Activated CD8-positive, alpha-beta memory T cell treated with anti-CD3 and anti-CD28 coated beads, Interleukin-2, amount 50 U/mL, for 4 hours (primary cell): ENCODE results near the gene POLD1.
"Not testable (repeated sequence)": the region's sequence is repeated elsewhere in the genome, so short reads cannot be mapped to it uniquely, and the experiment has no call there.

Experiments
- DNase-seq: peaks from one replicate; pipeline ENCODE4 v3.0.0-alpha.2; 2020

Gene POLD1

DNA sequence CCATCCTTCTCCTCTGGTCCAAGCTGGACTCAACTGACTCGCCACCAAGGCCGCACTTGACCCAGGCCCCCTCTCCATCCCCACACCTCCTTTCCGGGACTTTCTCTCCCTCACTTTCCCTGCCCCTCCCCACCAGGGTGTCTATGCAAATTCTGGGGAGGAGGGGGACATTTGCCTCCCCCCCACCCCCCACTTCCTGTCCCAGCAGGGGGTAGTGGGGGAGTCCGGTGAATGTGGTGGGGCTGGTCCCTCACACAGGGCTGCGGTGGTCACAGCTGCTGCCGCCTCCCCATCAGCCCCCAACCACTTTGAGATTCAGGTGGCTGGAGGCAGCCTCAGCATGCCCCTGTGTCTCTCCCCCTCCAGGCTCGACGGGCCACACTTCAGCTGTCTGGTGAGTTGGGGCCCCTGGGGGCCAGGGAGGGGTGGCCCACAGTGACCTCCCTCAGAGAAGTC lies 35.5 kb downstream of the POLD1 start:
- no peak for DNase-seq

DNA sequence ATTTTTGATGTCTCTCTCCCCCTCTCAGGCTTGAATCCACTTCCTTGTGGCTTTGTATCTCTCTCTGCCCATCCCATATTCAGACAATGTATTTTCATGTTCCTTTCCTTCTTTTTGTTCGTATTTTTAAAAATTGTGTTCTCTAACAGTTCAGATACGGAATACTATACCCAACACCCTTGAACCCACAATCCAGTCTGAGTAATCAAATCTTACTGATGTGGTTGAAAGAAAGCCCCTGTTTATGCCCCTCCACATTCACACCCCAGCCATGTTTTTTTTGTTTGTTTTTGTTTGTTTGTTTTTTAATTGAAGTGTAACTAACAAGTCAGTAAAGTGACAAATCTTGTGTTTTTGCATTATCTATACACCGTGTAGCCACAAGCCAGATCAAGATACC lies 36.0 kb downstream of the POLD1 start:
- no peak for DNase-seq

DNA sequence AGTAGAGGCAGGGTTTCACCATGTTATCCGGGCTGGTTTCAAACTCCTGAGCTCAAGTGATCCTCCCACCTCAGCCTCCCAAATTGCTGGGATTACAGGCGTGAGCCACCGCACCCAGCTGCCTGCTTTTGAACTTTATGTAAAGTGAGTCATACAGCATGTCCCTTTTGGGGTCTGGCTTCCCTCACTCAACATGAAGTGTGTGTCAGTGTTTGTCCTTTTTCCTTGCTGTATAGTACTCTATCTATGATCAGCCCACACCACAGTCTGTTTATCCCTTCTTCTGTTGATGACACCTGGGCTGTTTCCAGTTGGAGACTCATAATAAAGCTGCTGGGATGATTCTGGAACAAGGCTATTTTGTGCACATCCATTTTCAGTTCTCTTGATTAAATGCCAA lies 36.7 kb downstream of the POLD1 start:
- no peak for DNase-seq

DNA sequence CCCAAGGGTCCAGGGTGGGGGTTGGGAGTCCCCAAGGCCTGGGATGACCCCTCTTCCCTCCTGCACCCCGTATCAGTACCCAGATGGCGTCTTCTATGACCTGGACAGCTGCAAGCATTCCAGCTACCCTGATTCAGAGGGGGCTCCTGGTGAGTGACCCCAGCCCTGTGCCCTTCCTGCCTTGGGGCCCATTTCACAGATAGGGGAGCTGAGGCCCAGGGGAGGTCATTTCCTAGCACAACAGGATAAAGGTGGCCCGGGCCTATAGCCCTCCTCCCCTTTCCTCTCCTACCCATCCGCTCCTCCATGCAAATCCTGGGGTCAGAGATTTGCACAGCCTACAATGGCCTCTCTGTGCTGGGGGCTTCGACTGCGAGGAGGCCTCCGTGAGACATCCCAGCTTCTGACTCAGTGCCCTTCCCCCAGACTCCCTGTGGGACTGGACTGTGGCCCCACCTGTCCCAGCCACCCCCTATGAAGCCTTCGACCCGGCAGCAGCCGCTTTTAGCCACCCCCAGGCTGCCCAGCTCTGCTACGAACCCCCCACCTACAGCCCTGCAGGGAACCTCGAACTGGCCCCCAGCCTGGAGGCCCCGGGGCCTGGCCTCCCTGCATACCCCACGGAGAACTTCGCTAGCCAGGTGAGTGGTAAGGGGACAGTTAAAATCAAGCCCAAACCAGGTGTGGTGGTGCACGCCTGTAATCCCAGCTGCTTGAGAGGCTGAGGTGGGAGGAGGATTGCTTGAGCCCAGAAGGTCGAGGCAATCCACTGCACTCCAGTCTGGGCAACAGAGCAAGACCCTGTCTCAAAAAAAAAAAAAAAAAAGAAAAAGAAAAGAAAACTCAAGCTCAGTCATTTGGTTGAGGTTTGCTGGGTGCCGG lies 38.5 kb downstream of the POLD1 start:
- DNase-seq: no peak

DNA sequence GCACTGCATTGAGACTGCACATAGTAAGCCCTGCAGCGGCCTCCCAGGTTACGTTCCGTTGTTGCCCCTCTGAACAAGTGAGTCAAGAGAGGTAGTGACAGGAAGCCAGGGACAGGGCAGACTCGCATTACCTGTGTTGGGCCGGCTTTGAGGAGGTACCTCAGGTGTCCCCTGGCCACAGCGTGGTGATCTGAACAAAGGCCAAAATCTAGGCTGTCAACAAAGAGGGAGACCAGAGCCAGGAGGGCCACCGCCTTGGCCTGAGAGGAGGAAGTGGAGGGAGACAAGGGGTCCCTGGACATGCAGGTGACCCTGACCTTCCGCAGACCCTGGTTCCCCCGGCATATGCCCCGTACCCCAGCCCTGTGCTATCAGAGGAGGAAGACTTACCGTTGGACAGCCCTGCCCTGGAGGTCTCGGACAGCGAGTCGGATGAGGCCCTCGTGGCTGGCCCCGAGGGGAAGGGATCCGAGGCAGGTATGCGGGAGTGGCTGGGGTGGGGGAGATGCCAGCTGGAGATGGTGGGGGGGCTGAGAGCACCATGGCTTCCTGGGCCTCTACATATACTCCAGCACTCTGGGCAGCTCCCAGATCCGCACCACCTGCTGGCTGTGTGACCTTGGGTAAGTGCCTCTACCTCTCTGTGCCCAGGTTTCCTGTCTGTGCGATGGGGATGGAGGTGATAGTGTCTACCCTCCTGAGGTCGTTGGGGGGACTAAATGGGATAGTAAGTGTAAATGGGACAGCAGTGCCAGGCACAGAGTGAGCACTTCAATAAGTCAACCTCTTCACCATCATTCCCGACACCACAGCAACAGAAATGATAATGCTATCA lies 39.3 kb downstream of the POLD1 start:
- DNase-seq: no peak

DNA sequence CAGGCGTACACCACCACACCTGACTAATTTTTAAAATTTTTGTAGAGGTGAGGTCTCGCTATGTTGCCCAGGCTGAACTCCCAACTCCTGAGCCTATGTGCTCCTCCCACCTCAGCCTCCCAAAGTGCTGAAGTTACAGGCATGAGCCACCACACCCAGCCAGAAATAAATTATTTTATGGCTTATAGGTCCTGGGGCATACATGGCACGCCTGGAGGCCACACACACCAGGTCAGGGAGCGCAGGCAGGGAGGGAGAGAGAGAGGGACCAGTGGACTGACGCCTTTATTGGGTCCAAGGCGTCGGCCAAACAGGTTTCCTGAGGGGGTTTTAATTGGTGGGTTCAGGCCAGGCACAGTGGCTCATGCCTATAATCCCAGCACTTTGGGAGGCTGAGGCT lies 41.4 kb downstream of the POLD1 start:
- no peak for DNase-seq

DNA sequence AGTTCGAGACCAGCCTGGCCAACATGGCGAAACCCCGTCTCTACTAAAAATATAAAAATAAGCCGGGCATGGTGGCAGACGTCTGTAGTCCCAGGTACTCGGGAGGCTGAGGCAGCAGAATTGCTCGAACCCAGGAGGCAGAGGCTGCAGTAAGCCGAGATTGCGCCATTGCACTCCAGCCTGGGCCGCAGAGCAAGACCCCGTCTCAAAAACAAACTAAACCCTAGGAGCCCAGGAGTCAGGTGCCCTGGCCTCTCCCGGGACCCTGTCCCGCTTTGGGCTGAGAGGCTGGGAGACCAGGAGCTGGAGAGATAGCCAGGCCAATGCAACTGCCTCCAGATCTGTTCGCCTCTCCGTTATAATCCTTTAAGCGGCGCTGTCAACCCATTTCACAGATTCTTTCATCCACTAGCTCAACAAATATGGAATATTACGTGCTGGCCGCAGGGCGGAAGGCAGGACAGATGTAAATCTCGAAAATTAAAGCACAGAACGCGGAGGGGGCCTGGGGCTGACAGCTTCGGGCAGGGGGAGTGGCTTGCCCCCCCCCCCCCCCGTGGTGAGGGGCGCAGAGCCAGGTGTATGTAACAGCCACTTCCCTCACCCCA lies 43.3 kb downstream of the POLD1 start:
- DNase-seq: no peak

DNA sequence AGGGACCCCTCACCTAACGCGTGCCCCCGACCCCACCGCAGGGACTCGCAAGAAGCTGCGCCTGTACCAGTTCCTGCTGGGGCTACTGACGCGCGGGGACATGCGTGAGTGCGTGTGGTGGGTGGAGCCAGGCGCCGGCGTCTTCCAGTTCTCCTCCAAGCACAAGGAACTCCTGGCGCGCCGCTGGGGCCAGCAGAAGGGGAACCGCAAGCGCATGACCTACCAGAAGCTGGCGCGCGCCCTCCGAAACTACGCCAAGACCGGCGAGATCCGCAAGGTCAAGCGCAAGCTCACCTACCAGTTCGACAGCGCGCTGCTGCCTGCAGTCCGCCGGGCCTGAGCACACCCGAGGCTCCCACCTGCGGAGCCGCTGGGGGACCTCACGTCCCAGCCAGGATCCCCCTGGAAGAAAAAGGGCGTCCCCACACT lies 43.9 kb downstream of the POLD1 start:
- DNase-seq: no peak

DNA sequence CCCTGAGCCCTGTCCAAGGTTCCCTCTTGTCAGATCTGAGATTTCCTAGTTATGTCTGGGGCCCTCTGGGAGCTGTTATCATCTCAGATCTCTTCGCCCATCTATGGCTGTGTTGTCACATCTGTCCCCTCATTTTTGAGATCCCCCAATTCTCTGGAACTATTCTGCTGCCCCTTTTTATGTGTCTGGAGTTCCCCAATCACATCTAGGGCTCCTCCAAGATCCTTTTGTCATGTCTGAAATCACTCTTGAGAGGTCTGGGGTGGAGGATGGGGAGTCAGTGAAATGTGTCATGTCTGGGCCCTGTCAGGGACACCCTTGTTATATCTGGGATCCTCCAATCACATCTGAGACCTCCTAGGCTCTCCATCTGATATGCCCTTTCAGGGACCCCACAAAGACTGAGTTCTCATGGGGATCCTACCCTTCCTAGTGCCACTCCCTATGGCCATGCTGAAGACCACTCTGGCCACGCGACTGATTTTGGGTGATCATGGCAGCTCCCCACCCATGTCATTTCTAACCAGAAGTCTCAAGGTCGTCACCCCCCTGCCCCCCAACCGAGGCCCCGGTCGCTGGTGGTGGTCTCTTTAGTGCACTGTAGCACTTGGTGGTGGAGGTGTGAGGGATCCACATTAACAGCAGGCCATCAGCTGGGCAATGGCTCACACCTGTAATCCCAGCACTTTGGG lies 44.8 kb downstream of the POLD1 start:
- DNase-seq: no peak

DNA sequence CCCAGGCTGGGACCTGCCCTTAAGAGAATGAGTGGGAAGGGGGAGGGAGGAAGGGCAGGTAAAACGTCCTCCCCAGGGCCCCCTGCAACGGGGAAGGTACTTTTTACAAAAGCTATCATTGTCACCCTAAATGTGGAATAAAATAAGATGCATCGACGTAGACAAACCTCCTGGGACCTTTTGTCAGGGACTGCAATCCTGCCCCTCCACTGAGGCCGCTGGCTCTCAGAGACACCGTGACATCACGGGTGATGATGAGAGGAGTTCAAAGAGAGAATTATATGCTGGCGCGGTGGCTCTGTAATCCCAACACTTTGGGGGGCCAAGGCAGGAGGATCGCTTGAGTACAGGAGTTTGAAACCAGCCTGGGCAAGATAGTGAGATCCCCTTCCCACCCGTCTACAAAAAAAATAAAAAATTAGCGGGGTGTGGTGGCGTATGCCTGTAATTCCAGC lies 46.8 kb downstream of the POLD1 start:
- no peak for DNase-seq

DNA sequence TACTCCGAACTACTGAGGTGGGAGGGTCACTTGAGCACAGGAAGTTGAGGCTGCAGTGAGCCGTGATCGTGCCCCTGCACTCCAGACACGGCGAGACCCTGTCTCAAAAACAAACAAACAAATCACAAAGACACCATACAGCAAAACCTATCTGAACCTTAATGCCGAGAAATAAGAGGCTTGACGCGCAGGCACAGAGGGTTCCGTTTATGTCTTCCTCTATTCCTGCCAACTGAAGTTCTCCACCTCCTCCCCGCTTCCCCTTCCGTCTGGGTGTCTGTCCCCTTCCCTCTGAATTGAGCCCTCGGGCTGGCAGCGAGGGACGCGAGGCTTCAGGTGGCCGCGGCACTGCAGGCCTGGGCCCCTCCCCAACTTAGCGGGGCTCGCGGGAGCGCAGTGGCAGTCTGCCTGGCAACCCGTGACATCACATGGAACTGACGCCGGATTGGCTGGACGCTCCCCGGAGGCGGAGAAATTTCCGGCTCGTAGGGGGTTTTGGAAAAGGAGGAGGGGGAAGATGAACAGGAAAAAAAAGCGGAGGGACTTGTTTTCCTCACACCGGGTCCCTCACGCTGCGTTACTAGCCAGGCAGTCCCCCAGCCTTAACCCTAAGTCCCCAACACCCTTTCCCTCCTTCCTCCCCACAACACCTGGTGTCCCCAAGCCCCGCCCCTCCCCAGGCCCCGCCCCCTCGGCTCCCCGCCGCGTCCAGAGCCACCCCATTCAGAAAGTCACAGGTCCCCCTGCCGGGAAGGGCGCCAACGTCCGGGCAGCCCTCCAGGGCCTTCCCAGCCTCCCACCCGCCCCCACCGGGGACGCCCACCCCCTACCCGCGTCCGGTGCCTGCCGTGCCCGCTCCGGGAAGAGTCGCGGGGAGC lies 47.4 kb downstream of the POLD1 start:
- DNase-seq: peak; percentile 89

DNA sequence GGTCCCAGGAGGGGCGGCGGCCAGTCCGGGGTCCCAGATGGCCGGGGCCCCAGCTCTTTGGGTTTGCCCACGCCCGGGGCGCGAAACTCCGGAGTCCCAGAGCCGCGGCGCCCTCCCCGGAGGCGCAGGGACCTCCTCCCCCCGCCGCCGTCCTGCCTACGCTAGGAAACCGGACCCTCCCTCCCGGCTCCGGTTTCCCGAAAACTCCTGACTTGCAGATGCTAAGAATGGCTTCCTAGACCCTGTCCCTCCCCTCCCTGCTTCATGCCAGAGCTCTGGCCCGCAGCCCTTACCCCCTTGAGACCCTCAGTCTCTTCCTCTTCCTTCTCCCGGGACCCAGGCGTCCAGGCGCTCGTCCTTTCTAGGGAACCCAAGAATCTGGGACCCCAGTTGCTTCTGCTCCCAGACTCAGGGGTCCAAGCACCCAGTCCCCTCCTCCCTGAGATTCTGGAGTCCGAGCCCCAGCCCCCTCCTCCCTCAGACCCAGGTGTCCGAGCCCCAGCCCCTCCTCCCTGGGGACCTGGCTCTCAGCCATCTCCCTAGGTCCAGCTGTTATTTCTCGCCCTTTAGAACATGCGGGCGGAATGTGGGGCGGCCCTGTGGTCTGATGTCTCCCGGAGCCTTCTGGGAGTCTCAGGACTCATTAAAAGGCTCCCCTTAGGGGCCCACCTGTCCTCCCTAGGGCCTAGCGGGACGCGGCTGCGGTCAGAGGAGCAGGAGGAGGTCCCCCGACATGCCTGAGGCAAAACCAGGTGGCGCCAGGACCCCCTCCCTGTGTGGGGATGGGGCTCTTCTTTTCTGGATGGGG lies 48.3 kb downstream of the POLD1 start, which contains the start of gene MYBPC2:
MYBPC2 (plus strand) TSS at position 672 of the 808 bp plus-strand sequence; CDS start at position 734, 62 bp downstream.
- DNase-seq: no peak

DNA sequence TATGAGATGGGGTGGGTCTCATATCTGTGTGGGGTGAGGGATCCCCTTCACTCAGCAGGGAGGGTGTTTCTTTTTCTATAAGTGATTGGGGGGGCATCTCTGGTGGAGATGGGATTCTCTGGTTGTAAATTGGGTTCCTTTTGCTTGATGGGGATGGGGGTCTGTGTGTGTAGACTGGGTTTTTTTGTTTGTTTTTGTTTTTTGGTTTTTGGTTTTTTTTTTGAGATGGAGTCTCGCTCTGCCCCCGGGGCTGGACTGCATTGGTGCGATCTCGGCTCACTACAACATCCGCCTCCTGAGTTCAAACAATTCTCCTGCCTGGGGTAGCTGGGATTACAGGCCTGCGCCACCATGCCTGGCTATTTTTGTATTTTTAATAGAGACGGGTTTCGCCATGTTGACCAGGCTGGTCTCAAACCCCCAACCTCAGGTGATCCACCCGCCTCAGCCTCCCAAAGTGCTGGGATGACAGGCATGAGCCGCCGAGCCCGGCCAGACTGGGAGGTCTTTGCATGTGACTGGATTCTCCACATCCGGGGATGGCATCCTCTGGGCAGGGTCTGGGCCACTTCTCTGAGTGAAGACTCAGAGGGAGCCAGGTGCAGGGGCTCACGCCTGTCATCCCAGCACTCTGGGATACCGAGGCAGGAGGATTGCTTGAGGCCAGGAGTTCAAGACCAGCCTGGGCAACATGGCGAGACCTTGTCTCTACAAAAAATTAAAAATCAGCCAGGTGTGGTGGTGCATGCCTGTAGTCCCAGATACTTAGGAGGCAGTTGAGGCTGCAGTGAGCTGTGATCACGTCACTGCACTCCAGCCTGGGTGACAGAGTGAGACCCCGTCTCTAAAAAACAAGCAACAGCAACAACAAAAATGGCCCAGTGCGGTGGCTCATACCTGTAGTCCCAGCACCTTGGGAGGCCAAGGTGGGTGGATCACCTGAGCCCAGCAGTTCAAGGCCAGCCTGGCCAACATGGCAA lies 49.3 kb downstream of the POLD1 start:
- no peak for DNase-seq

DNA sequence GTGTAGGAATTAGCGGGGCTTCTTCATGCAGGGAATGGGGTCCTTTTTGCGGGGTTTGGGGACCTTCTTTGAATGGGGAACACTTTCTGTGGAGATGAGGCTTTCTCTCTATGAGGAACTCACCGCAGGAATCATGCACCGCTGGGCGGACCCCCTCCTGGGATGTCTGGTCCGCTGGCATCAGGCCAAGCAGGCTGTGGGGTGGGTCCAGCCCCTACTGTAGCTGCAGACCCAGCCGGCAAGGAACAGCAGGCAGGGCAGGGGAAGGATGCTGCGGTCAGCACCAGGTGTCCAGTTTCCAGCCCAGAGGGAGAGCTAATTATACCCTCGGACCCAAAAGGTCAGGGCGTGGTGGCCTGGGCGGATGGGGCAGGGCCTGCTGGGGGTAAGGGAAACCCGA lies 50.4 kb downstream of the POLD1 start:
- DNase-seq: no peak

DNA sequence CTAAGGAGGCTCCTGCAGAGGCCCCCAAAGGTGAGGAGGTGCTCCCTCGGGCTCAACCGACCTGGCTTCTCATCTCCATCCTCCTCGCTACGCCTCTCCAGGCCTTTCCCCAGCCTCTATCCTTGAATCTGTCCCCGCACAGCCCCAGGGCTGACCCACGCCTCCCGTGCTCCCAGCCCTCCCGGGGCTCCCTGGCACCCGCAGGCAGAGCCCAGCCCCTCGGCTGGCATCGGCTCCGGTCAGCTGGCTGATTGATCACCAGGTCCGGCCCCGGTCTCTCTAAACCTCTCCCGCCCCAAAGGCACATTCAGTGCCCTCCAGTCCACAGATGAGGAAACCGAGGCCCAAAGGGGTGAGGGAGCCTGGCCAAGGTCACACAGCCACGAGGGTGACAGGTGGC lies 51.1 kb downstream of the POLD1 start:
- DNase-seq: no peak

DNA sequence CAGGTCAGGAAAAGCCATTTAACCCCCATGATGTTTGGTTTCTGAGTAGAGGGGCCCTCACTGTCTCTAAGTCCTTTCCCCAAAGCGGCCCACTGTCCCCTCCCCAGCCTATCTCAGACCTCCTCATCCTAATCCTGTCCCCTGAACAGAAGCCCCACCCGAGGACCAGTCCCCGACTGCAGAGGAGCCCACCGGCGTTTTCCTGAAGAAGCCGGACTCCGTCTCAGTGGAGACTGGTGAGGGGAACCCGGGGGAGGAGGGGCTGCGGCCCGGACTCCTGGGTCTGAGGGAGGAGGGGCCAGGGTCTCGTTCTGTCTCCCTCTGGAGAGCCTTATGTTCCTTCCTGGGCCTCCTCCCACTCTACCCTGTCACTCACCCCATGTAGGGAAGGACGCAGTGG lies 51.5 kb downstream of the POLD1 start:
- no peak for DNase-seq

DNA sequence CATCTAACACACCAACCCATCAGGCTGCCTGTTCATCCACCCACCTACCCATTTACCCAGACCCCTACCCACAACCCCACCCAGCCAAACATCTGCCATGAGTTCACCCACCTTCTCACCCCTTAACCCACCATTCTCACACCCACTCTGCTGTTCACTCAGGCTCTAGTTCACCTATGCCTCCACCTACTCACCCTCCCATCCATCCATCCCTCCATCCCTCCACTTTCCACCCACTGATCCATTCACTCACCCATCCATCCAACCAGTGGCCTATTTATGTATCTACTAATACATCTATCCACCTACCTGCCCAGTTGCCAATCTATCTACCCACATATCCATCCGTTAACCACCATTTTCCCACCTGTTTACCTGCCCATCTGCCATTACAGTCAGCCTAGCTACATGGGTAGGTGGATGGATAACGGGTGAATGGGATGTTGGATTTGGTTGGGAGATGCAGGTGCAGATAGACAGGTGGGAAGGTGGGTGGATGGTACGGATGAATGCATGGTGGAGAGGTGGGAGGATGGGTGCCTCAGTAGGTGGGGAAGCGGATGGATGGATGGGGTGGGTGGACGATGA lies 53.8 kb downstream of the POLD1 start:
- no peak for DNase-seq

DNA sequence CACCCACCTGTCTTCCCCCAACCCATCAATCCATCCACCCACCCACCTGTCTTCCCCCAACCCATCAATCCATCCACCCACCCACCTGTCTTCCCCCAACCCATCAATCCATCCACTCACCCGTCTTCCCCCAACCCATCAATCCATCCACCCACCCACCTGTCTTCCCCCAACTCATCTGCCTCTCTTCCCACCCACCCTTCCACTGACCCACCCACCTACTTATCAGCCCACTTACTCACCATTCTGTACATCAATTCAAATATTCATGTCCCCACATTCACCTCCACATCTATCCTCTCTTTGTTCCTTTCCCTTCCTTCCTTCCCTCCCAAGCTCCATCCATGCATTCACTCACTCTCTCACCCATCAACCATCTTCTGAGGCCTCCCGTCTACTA lies 55.0 kb downstream of the POLD1 start:
- DNase-seq: not testable (repeated sequence)

DNA sequence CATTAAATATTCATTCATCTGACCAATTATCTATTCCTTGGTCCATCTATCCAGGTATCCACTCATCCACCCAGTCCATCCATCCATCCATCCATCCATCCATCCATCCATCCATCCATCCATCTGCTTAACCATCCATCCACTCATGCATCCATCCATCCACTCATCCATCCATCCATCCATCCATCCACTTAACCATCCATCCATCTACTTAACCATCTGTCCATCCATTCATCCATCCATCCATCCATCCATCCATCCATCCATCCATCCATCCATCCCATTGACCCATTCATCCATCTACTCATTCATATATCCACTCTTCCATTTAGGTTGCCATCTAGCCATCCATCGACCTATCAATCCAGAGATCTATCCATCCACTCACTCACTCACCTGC lies 59.9 kb downstream of the POLD1 start:
- no peak for DNase-seq
